ENCODE measurements around the gene CRY1. TPM values are rescaled to one million over a fixed set of nuclear protein-coding genes. Genes with fewer than 3 reads are reported as not detected.

The CRY1 gene
- total RNA-seq, 1 experiment from 2014 or later = 23.1 TPM

DNA sequence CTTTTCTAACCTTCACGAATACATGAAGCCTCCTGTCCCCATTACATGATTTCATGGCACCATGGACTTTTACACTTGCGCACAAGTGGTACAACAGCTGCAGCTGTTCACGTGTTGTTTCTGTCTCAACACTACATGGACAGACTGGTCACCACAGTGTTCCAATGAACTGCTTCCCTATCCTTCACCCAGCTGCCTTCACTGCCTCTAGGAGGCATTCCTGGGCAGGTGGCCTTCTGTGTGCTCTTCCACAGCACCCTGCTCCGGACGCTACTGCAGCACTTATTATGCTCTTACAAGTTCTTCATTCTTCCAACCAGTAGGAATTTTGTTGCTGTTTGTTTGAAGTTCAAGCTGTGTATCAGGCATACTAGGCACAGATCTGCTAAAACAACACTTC lies 107.9 kb downstream of the CRY1 start:
- ATAC-seq = no peak
- Mint-ChIP-seq H3K36me3 (peaks cover 19% of the 10 kb centered on the region), H3K9me3 (no peaks in the 10 kb centered on the region), H3K4me1 (peaks cover 22% of the 10 kb centered on the region), H3K27ac (no peak overlapping the region), H3K27me3 (ENCODE audit: low read depth) (peaks cover 7% of the 10 kb centered on the region), H3K4me3 (0 out of 2 replicates have a peak overlapping the region, but pooled peaks have one; percentile 88)
- TF ChIP-seq ARID4B (CRISPR knock-in tag; IDR thresholded peaks at IDR 0.05; ENCODE audit: borderline replicate concordance) (no peak), SOX15 (CRISPR knock-in tag; IDR thresholded peaks at IDR 0.05) (no peak), ZNF232 (CRISPR knock-in tag; IDR thresholded peaks at IDR 0.05) (no peak), CREB1 (CRISPR knock-in tag; IDR thresholded peaks at IDR 0.05) (no peak), TEAD4 (CRISPR knock-in tag; IDR thresholded peaks at IDR 0.05) (no peak), NFE2L1 (CRISPR knock-in tag; IDR thresholded peaks at IDR 0.05) (no peak), ZNF425 (CRISPR knock-in tag; conservative IDR thresholded peaks at IDR 0.05) (no peak), JUN (CRISPR knock-in tag; IDR thresholded peaks at IDR 0.05) (no peak), RELA (CRISPR knock-in tag; IDR thresholded peaks at IDR 0.05; ENCODE audit: borderline replicate concordance) (no peak), CBFB (CRISPR knock-in tag; IDR thresholded peaks at IDR 0.05; ENCODE audit: low read depth) (no peak), MYBL2 (CRISPR knock-in tag; IDR thresholded peaks at IDR 0.05) (no peak)
- TF ChIP-seq, protein P1, sequence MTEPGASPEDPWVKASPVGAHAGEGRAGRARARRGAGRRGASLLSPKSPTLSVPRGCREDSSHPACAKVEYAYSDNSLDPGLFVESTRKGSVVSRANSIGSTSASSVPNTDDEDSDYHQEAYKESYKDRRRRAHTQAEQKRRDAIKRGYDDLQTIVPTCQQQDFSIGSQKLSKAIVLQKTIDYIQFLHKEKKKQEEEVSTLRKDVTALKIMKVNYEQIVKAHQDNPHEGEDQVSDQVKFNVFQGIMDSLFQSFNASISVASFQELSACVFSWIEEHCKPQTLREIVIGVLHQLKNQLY (CRISPR knock-in tag; IDR thresholded peaks at IDR 0.05) = no peak
- TF ChIP-seq, protein P2, sequence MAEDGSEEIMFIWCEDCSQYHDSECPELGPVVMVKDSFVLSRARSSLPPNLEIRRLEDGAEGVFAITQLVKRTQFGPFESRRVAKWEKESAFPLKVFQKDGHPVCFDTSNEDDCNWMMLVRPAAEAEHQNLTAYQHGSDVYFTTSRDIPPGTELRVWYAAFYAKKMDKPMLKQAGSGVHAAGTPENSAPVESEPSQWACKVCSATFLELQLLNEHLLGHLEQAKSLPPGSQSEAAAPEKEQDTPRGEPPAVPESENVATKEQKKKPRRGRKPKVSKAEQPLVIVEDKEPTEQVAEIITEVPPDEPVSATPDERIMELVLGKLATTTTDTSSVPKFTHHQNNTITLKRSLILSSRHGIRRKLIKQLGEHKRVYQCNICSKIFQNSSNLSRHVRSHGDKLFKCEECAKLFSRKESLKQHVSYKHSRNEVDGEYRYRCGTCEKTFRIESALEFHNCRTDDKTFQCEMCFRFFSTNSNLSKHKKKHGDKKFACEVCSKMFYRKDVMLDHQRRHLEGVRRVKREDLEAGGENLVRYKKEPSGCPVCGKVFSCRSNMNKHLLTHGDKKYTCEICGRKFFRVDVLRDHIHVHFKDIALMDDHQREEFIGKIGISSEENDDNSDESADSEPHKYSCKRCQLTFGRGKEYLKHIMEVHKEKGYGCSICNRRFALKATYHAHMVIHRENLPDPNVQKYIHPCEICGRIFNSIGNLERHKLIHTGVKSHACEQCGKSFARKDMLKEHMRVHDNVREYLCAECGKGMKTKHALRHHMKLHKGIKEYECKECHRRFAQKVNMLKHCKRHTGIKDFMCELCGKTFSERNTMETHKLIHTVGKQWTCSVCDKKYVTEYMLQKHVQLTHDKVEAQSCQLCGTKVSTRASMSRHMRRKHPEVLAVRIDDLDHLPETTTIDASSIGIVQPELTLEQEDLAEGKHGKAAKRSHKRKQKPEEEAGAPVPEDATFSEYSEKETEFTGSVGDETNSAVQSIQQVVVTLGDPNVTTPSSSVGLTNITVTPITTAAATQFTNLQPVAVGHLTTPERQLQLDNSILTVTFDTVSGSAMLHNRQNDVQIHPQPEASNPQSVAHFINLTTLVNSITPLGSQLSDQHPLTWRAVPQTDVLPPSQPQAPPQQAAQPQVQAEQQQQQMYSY (CRISPR knock-in tag; IDR thresholded peaks at IDR 0.05) = no peak
- TF ChIP-seq, protein P3, sequence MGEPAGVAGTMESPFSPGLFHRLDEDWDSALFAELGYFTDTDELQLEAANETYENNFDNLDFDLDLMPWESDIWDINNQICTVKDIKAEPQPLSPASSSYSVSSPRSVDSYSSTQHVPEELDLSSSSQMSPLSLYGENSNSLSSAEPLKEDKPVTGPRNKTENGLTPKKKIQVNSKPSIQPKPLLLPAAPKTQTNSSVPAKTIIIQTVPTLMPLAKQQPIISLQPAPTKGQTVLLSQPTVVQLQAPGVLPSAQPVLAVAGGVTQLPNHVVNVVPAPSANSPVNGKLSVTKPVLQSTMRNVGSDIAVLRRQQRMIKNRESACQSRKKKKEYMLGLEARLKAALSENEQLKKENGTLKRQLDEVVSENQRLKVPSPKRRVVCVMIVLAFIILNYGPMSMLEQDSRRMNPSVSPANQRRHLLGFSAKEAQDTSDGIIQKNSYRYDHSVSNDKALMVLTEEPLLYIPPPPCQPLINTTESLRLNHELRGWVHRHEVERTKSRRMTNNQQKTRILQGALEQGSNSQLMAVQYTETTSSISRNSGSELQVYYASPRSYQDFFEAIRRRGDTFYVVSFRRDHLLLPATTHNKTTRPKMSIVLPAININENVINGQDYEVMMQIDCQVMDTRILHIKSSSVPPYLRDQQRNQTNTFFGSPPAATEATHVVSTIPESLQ (CRISPR knock-in tag; IDR thresholded peaks at IDR 0.05) = no peak
- no peak for DNase-seq (ENCODE audit: low spot score)
- ChIA-PET POLR2A (no interaction called here), CTCF (no interaction called here)

All from WTC11 (cell line).